H7 (cell line): ENCODE measurements around the gene DAPK1. TPM values are rescaled to one million over a fixed set of nuclear protein-coding genes. Genes with fewer than 3 reads are reported as not detected.

Experiments
- DNase-seq: peaks from one replicate; pipeline ENCODE4 v3.0.0; 2012
- H3K27me3 ChIP-seq: 2 replicates; pipeline ENCODE4 v1.6.0; 2011; ENCODE audit warnings: mild to moderate bottlenecking, low read length; ENCODE audit not compliant: control insufficient read depth, insufficient read depth
- H3K36me3 ChIP-seq: replicated peaks from 2 replicates; pipeline ENCODE4 v1.5.1; 2011; ENCODE audit warnings: low read length; ENCODE audit not compliant: control insufficient read depth, insufficient read depth
- H3K4me3 ChIP-seq: 2 replicates; pipeline ENCODE4 v1.5.1; 2011; ENCODE audit warnings: low read depth, mild to moderate bottlenecking, control low read depth, low read length, moderate library complexity; ENCODE audit not compliant: insufficient read depth
- total RNA-seq: library from RNA; depleted of rRNA; stranded (reverse); fragments of >200 nt; shearing (Covaris generic); gene quantifications from 2 replicates; pipeline ENCODE4 v1.2.3, GENCODE V29; 2014

Gene DAPK1
- total RNA-seq, 1 experiment from 2014 or later = 48.8 TPM

GRCh38 chr9:87614397-87614796, 116.7 kb downstream of the DAPK1 start:
- no peak for DNase-seq
- H3K36me3 ChIP-seq = peaks cover 16% of the 10 kb centered on the region
- no peaks in the 10 kb centered on the region for H3K27me3 ChIP-seq
- H3K4me3 ChIP-seq = no peak overlapping the region

- no peaks in the 10 kb centered on the region for H3K27me3 ChIP-seq
Measured at GRCh38 chr9:87615136-87615535, 117.5 kb downstream of the DAPK1 start.

GRCh38 chr9:87615547-87616148, 118.0 kb downstream of the DAPK1 start:
- no peak overlapping the region for H3K4me3 ChIP-seq
- H3K36me3 ChIP-seq = peaks cover 14% of the 10 kb centered on the region
- no peaks in the 10 kb centered on the region for H3K27me3 ChIP-seq
- no peak for DNase-seq

More at GRCh38 chr9:87615136-87615535, 117.5 kb downstream of the DAPK1 start:
- no peak for DNase-seq
- H3K36me3 ChIP-seq = peaks cover 14% of the 10 kb centered on the region
- no peak overlapping the region for H3K4me3 ChIP-seq

- Histone ChIP-seq H3K4me3 (no peak overlapping the region), H3K27me3 (no peaks in the 10 kb centered on the region), H3K36me3 (peaks cover 15% of the 10 kb centered on the region)
- no peak for DNase-seq
Measured at GRCh38 chr9:87618226-87618625, 120.6 kb downstream of the DAPK1 start.

GRCh38 chr9:87618931-87619330, 121.3 kb downstream of the DAPK1 start:
- no peak for DNase-seq
- Histone ChIP-seq H3K4me3 (no peak overlapping the region), H3K27me3 (no peaks in the 10 kb centered on the region), H3K36me3 (peaks cover 13% of the 10 kb centered on the region)

DNA sequence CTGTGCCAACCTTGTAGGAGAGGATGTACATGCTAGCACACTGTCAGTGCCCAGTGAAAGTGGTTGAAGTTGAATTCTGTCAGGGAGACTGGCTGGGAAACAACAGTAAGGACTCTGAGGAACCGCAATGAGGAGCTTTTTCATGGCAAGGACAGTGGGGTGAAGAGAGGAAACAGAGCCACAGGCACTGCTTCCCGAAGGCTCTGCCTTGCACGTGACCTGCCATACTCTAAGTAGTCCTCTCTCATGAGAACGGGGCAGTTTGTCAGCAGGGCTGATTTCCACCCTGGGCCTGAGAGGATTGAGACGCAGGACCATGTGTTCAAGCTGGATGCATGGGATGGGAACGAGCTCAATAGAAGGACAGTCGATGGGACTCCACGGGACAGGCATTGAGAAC, 121.7 kb downstream of the DAPK1 start:
- Histone ChIP-seq H3K36me3 (peaks cover 13% of the 10 kb centered on the region), H3K27me3 (no peaks in the 10 kb centered on the region), H3K4me3 (no peak overlapping the region)
- no peak for DNase-seq

DNA sequence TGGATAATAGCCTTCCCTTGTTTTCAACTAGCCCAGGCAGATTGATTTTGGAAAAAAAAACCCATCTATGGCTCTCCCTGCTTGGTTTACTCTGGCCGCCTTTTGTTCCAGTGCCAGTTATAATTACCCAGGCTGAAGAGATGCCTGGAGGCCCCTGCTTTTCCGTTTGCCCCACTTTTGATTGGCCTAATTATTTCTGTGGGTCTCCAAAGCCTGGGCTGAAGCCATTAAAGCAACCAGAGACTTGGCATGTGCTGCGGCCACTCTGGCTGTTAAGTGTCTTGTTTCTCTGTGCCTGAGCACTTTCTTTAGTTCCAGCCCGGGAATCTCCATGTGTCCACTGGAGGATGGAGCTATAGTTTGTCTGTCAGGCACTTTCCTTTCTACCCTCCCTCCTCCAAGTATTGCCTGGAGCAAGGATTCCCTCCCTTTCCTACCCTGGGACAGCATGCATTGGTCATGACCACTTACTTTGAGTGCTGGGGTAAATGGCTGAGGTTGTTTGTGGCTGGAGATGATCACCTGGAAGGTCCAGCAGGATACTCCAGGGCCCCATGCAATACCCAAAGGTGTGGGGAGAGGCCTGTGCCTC, 123.2 kb downstream of the DAPK1 start:
- no peak for DNase-seq

GRCh38 chr9:87622098-87622497, 124.4 kb downstream of the DAPK1 start:
- H3K4me3 ChIP-seq = no peak overlapping the region
- no peak for DNase-seq
- H3K27me3 ChIP-seq = no peaks in the 10 kb centered on the region
- H3K36me3 ChIP-seq = peaks cover 11% of the 10 kb centered on the region

More for the DNA sequence above, 123.2 kb downstream of the DAPK1 start:
- peaks cover 15% of the 10 kb centered on the region for H3K36me3 ChIP-seq
- H3K4me3 ChIP-seq = no peak overlapping the region
- H3K27me3 ChIP-seq = no peaks in the 10 kb centered on the region

DNA sequence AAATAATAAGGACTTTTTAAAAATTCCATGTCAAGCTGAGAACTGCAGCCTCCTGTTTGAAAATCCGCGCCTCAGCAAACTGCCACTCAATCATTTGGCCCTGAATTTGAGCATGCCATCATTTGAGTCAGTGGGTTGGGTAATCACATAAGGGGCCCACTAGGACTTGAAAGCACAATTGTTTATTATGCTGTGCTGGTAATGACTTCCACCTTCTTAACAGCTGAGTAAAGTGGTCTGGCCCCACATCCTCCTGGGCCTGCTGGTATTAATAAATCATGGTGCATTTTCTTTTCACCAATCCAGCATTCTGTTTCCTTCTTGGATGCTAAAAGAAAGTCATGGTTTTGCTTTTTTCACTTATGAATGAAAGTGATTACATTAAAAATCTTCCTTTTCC, 125.3 kb downstream of the DAPK1 start:
- peaks cover 7% of the 10 kb centered on the region for H3K36me3 ChIP-seq
- no peak for DNase-seq
- no peak overlapping the region for H3K4me3 ChIP-seq
- H3K27me3 ChIP-seq = no peaks in the 10 kb centered on the region

DNA sequence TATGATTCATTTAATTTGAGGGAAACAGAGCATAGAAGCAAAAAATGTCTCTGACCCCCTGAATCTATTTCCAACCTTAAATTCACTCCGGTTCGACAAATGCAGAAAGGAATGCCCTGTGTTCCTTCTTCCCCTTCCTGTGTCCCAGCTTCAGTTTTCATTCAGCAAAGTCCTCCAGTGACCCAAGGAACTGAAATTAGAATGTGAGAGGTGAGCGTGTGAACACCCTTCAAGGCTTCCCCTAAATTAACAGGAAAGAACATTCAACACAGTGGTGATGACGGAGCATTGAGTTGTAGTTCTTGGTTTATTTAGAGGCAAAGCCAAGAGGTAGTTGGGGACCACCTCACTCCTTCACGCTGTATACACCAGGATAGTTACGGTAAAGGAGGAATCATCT, 130.7 kb downstream of the DAPK1 start:
- no peak for DNase-seq
- peaks cover 2% of the 10 kb centered on the region for H3K36me3 ChIP-seq
- no peak overlapping the region for H3K4me3 ChIP-seq
- no peaks in the 10 kb centered on the region for H3K27me3 ChIP-seq

- Histone ChIP-seq H3K36me3 (peaks cover 2% of the 10 kb centered on the region), H3K27me3 (no peaks in the 10 kb centered on the region), H3K4me3 (no peak overlapping the region)
- no peak for DNase-seq
Measured at GRCh38 chr9:87629104-87629503, 131.4 kb downstream of the DAPK1 start.

DNA sequence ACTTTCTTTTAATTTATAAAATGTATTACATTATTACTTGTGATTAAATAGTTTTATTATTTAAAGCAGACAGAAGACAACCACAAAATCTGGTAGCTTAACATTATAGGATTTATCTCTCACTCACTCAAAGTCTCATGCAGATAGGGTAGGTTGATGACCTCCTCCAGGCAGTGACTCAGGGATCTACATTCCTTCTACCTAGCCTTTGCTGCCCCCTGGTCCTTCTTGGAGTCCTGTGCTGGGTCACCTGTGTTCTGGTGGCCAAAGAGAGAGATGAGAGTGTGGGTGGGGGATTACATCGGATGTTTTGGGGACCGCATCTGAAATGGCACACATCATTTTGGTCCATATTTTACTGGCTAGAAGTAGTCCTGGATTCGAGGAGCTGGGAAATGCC, 132.6 kb downstream of the DAPK1 start:
- no peaks in the 10 kb centered on the region for H3K27me3 ChIP-seq
- no peak for DNase-seq
- no peak overlapping the region for H3K4me3 ChIP-seq
- peaks cover under 1% of the 10 kb centered on the region for H3K36me3 ChIP-seq

GRCh38 chr9:87630846-87631245, 133.2 kb downstream of the DAPK1 start:
- H3K4me3 ChIP-seq = no peak overlapping the region
- no peak for DNase-seq
- no peaks in the 10 kb centered on the region for H3K27me3 ChIP-seq
- H3K36me3 ChIP-seq = no peaks in the 10 kb centered on the region; the same call in none of the 2 replicates

- H3K36me3 ChIP-seq = peaks cover 4% of the 10 kb centered on the region
- H3K27me3 ChIP-seq = no peaks in the 10 kb centered on the region
- H3K4me3 ChIP-seq = no peak overlapping the region
- no peak for DNase-seq
Measured at GRCh38 chr9:87635656-87636501, 138.2 kb downstream of the DAPK1 start.

GRCh38 chr9:87638292-87638691, 140.6 kb downstream of the DAPK1 start:
- H3K36me3 ChIP-seq = peaks cover 6% of the 10 kb centered on the region
- no peak for DNase-seq
- H3K4me3 ChIP-seq = no peak overlapping the region
- H3K27me3 ChIP-seq = no peaks in the 10 kb centered on the region
